Heart right ventricle (tissue), 16 donors: ENCODE measurements around the gene RNF166. TPM values are rescaled to one million over a fixed set of nuclear protein-coding genes. Genes with fewer than 3 reads are reported as not detected.

Source experiments
- ATAC-seq, 8 donors: fragments of 200-7000 bp; cut with Tn5 transposase; one replicate each; pipeline ENCODE4 v1.9.1; 2020; ENCODE audit warnings: mild to moderate bottlenecking in 8 of 8, moderate library complexity in 8 of 8, moderate number of reproducible peaks in 1 of 8
- DNase-seq, 2 donors: peaks; one replicate each; pipeline ENCODE4 v3.0.0-alpha.2; 2020
- H3K27ac ChIP-seq, 10 donors: fragments of 200-600 bp; sonication (generic) in 2 of 10; one replicate each; pipeline versions ENCODE4 v1.5.0 to v1.8.0; 2020 to 2022; ENCODE audit warnings: mild to moderate bottlenecking in 3 of 10
- H3K27me3 ChIP-seq, 7 donors: fragments of 200-600 bp; one replicate each; pipeline ENCODE4 v1.8.0; 2021 to 2022; ENCODE audit warnings: mild to moderate bottlenecking in 2 of 7
- H3K36me3 ChIP-seq, 9 donors: fragments of 200-600 bp; sonication (generic) in 1 of 9; one replicate each; pipeline versions ENCODE4 v1.5.0 to v1.8.0; 2020 to 2022; ENCODE audit warnings: mild to moderate bottlenecking in 2 of 9
- H3K4me1 ChIP-seq, 9 donors: fragments of 200-600 bp; sonication (generic) in 1 of 9; one replicate each; pipeline versions ENCODE4 v1.5.0 to v1.8.0; 2020 to 2022; ENCODE audit warnings: mild to moderate bottlenecking in 4 of 9
- H3K4me3 ChIP-seq, 10 donors: fragments of 200-600 bp; sonication (generic) in 2 of 10; one replicate each; pipeline versions ENCODE4 v1.5.0 to v1.8.0; 2020 to 2022; ENCODE audit warnings: mild to moderate bottlenecking in 7 of 10, moderate library complexity in 2 of 10
- H3K9me3 ChIP-seq, 11 donors: fragments of 200-600 bp in 10 of 11; sonication (generic) in 2 of 11; one replicate each; pipeline versions ENCODE4 v1.5.0 to v1.8.0; 2013 to 2022; ENCODE audit warnings: mild to moderate bottlenecking in 2 of 11, control low read depth in 1 of 11, moderate library complexity in 1 of 11
- CTCF ChIP-seq, 9 donors: fragments of 200-600 bp; sonication (generic) in 2 of 9; IDR thresholded peaks; one replicate each; pipeline versions ENCODE4 v1.5.0 to v1.8.0; 2021 to 2022; ENCODE audit warnings: antibody characterized with exemption in 9 of 9, mild to moderate bottlenecking in 5 of 9, moderate library complexity in 1 of 9
- WGBS, 2 donors: extraction: QIAGEN DNeasy Blood & Tissue Kit; methylation state at CpG; one replicate each; pipeline ENCODE4 v1.1.7; 2013; ENCODE audit warnings: inconsistent platforms in 1 of 2; 5-methylcytosine and 5-hydroxymethylcytosine counted together
- intact Hi-C, 10 donors: fragments of 100-400 bp; cut with DNase I; formaldehyde crosslinking; loops; one replicate each; pipeline versions ENCODE4 v1.11.1 to v1.14.2; 2022
- polyA plus RNA-seq, 2 donors: library from polyadenylated mRNA; stranded (reverse); fragments of 200-250 nt; gene quantifications; one replicate each; pipeline ENCODE4 v1.2.3, GENCODE V29; 2013
- total RNA-seq, 10 donors: library from RNA; stranded (reverse); fragmentation: NEBNext Ultra II Directional in 3 of 10; extraction: Animal tissue kit (Norgen Biotek cat#: 25700) in 3 of 10; gene quantifications; one replicate each; pipeline versions ENCODE4 v1.2.1 to v1.2.4, GENCODE V29; 2021 to 2023
- donor health status: Arrhythmogenic right ventricular cardiomyopathy.
- donor health status: ischemic (EF 13 %, LVEDD 7.1; RV severe dilation, severe dysfunction).
- donor health status: healthy with polysubstance abuse.
- donor health status: DM: no; HTN: yes; CAD: no.
- donor health status: DM: no; HTN: no; CAD: no.
- donor health status: ischemic (EF 25% LVEDD 6.9; RV normal size, moderate dysfunction).
- donor health status: ischemic (EF 25% LVEDD 5.7; RV mildly dilated, moderate dysfunction).
- donor health status: healthy.
- donor health status: DM: yes; HTN: yes; CAD: no.
- donor health status: Ischemic cardiomyopathy.
- donor health status: ischemic (EF 35%, LVEDD 5.7; RV mildly dilated, moderate dysfunction).
- donor health status: nonischemic (EF 11% LVEDD 7.7; RV severe dilation, severe dysfunction).
- donor health status: DM: yes; HTN: yes; CAD: no.
- donor health status: PGD.
- donor health status: ischemic (EF 29% LVEDD 5.4; RV normal size, mild dysfunction).
- donor health status: nonischemic (EF 23%, LVEDD 6.1; RV moderate dilation, normal function).

Gene RNF166
- total and polyA plus RNA-seq, 12 donors: 11.8 to 38.0 (median 14.3) TPM

GRCh38 chr16:88741368-88741767 is 35.2 kb upstream of the RNF166 start:
- Histone ChIP-seq H3K4me3 (no peak overlapping the region), H3K9me3 (no peaks in the 10 kb centered on the region), H3K4me1 (peaks cover 14 to 43% (median 27%) of the 10 kb centered on the region in 9 donors), H3K27ac (no peak overlapping the region), H3K36me3 (peaks cover 0 to 47% (median 0%) of the 10 kb centered on the region in 9 donors), H3K27me3 (no peaks in the 10 kb centered on the region)
- ATAC-seq (no peak), DNase-seq (no peak)
- TF ChIP-seq CTCF (IDR thresholded peaks at IDR 0.05): no peak
- 91 to 94% methylated on average over 16 to 17 of the region's 17 CpGs for WGBS, 2 donors
- intact Hi-C loops: loop anchor here in 9 of 10 donors (5.0 to 10.0 kb wide), 6 partner anchors 41 to 476 kb away; partner anchors contain the start of genes ZNF778 (in 4 of the 9) and PIEZO1 (in 1 of the 9)

GRCh38 chr16:88740727-88741055 is 34.5 kb upstream of the RNF166 start:
- ATAC-seq: no peak
- peaks cover 0 to 51% (median 0%) of the 10 kb centered on the region in 9 donors for H3K36me3 ChIP-seq
- WGBS, 2 donors: 90 to 91% methylated on average over 12 of the region's 12 CpGs

GRCh38 chr16:88739977-88740726 is 33.9 kb upstream of the RNF166 start:
- Histone ChIP-seq H3K9me3 (no peaks in the 10 kb centered on the region), H3K4me3 (no peak overlapping the region), H3K36me3 (peaks cover 0 to 57% (median 0%) of the 10 kb centered on the region in 9 donors), H3K27ac (no peak overlapping the region), H3K4me1 (peaks cover 10 to 31% (median 17%) of the 10 kb centered on the region in 9 donors), H3K27me3 (no peaks in the 10 kb centered on the region)
- DNase-seq (no peak), ATAC-seq (no peak)
- WGBS, 2 donors: 91 to 94% methylated on average over 32 to 33 of the region's 33 CpGs
- TF ChIP-seq CTCF (IDR thresholded peaks at IDR 0.05): no peak
- intact Hi-C loops: loop anchor here (2.0 to 10.0 kb wide), 7 partner anchors 42 to 477 kb away; partner anchors contain the start of genes ZNF778 (in 7 of the 10) and PIEZO1 (in 1 of the 10)

More at GRCh38 chr16:88740727-88741055, 34.5 kb upstream of the RNF166 start:
- intact Hi-C loops: loop anchor here in 9 of 10 donors (5.0 to 10.0 kb wide), 6 partner anchors 42 to 477 kb away; partner anchors contain the start of genes ZNF778 (in 4 of the 9) and PIEZO1 (in 1 of the 9)
- H3K4me3 ChIP-seq: no peak overlapping the region
- H3K9me3 ChIP-seq: no peaks in the 10 kb centered on the region
- TF ChIP-seq CTCF (IDR thresholded peaks at IDR 0.05): no peak
- H3K27ac ChIP-seq: no peak overlapping the region
- DNase-seq: no peak
- no peaks in the 10 kb centered on the region for H3K27me3 ChIP-seq
- peaks cover 10 to 36% (median 20%) of the 10 kb centered on the region in 9 donors for H3K4me1 ChIP-seq

- peaks cover 0 to 64% (median 0%) of the 10 kb centered on the region in 9 donors for H3K36me3 ChIP-seq
- intact Hi-C loops: loop anchor here in 6 of 10 donors (2.0 to 10.0 kb wide), 4 partner anchors 428 to 478 kb away; partner anchors contain the start of gene ZNF778 (in 3 of the 6)
- H3K27ac ChIP-seq: no peak overlapping the region
- DNase-seq (no peak), ATAC-seq (no peak)
- peaks cover 6 to 23% (median 11%) of the 10 kb centered on the region in 9 donors for H3K4me1 ChIP-seq
- 92 to 93% methylated on average over 21 to 22 of the region's 22 CpGs for WGBS, 2 donors
- no peaks in the 10 kb centered on the region for H3K27me3 ChIP-seq
- no peak overlapping the region for H3K4me3 ChIP-seq
- H3K9me3 ChIP-seq: no peaks in the 10 kb centered on the region
- TF ChIP-seq CTCF (IDR thresholded peaks at IDR 0.05): no peak
Observed at GRCh38 chr16:88739139-88739976, 33.1 kb upstream of the RNF166 start.
